Activated CD4-positive, CD25-positive, alpha-beta regulatory T cell treated with anti-CD3 and anti-CD28 coated beads, Interleukin-2, amount 50 U/mL, for 24 hours (primary cell): Measurements from ENCODE around the gene FOXL3.
"Not testable (repeated sequence)": the region's sequence is repeated elsewhere in the genome, so short reads cannot be mapped to it uniquely, and the experiment has no call there.

Experiments
- ATAC-seq, 2 donors: fragments of 150-1000 bp; cut with Tn5 transposase; one replicate each; pipeline ENCODE4 v1.10.0; 2021; ENCODE audit warnings: mild to moderate bottlenecking in 1 of 2, moderate library complexity in 1 of 2

The FOXL3 gene

GRCh38 chr7:325811-326210 is 35.8 kb downstream of the FOXL3 start:
- no peak for ATAC-seq

- no peak for ATAC-seq
These were observed 36.3 kb downstream of the FOXL3 start for GRCh38 chr7:326273-326672.

GRCh38 chr7:326809-327232 is 36.9 kb downstream of the FOXL3 start:
- ATAC-seq, result no peak

GRCh38 chr7:327233-327931 is 37.4 kb downstream of the FOXL3 start:
- no peak for ATAC-seq

- no peak for ATAC-seq
These were observed 38.2 kb downstream of the FOXL3 start for GRCh38 chr7:327991-328702.

GRCh38 chr7:329691-330281 is 39.8 kb downstream of the FOXL3 start:
- no peak for ATAC-seq

GRCh38 chr7:330511-331230 is 40.7 kb downstream of the FOXL3 start:
- ATAC-seq, result no peak

GRCh38 chr7:332020-332517 is 42.1 kb downstream of the FOXL3 start:
- no peak for ATAC-seq

GRCh38 chr7:332646-333392 is 42.8 kb downstream of the FOXL3 start:
- ATAC-seq, result peak; percentile 98 to 100

- no peak for ATAC-seq
These were observed 43.4 kb downstream of the FOXL3 start for GRCh38 chr7:333393-333764.

GRCh38 chr7:334618-335357 is 44.8 kb downstream of the FOXL3 start:
- ATAC-seq, result no peak

GRCh38 chr7:335358-336148 is 45.6 kb downstream of the FOXL3 start:
- ATAC-seq, result no peak

- not testable (repeated sequence) for ATAC-seq
These were observed 46.2 kb downstream of the FOXL3 start for GRCh38 chr7:336149-336533.

GRCh38 chr7:336810-337566 is 47.0 kb downstream of the FOXL3 start:
- no peak for ATAC-seq

- no peak for ATAC-seq
These were observed 47.6 kb downstream of the FOXL3 start for GRCh38 chr7:337567-337951.

- ATAC-seq, result no peak
These were observed 48.5 kb downstream of the FOXL3 start for GRCh38 chr7:338295-339061.

- no peak for ATAC-seq
These were observed 49.0 kb downstream of the FOXL3 start for GRCh38 chr7:339062-339342.

- no peak for ATAC-seq
These were observed 49.7 kb downstream of the FOXL3 start for GRCh38 chr7:339696-340095.

GRCh38 chr7:340200-340937 is 50.4 kb downstream of the FOXL3 start:
- ATAC-seq, result no peak
